ENCODE data around the gene GNAL.

Gene GNAL

DNA sequence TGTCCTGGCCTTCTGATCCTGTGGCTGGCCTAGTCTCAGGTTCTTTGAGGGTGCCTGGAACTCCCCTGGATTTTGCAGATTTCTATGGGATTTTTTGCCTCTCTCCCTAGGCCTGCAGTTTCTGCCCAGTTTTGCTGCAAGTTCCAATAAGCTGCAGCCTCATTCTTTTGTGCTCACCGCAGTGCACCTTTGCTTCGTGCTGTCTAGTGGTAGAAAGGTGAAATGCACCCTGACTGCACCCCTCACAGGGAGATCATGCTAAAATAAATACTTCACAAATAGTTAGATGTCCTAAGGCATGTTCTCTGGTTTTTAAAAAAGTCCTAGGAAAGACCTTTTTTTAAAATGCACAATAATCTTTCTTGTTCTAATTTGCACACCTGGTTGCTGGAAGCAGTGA, 72.5 kb downstream of the GNAL start:
- DNase-seq (ENCODE audit: low read depth in 2 of 2), result no peak

- no peak for DNase-seq (ENCODE audit: low read depth in 2 of 2)
Observed at GRCh38 chr18:11762429-11762828, 73.4 kb downstream of the GNAL start.

DNA sequence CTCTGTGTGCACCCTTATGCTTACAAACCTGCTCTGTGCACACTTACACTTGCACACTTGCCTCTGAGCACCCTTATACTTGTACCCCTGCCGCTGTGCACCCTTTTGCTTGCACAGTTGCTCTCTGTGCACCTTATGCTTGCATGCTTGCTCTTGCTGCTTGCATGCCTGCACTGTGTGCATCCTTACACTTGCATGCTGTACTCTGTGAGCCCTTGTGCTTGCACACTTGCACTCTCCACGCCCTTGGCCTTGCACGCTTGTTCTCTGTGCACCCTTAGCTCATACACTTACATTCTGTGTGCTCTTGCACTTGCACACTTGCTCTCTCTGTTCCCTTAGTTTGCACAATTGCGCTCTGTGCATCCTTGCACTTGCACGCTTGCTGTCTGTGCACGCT, 78.3 kb downstream of the GNAL start:
- no peak for DNase-seq (ENCODE audit: low read depth in 2 of 2)

DNA sequence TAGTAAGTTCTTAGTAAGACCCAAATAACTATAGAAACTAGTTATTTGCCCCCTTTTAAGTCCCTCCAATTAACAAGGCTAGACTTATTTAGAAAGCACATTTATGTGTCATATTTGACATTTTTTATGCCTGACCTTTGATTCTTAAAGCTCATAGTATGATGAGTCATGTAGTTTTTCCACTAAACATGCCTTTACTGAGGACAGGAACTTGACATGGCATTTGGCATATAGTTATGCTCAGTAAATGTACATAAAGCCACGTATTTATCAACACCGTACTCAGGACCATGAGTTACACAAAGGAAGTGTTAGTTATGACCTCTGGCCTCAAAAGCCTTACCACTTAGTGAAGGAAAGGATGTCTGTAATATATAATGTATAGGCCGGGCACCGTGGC, 78.9 kb downstream of the GNAL start:
- DNase-seq (ENCODE audit: low read depth in 2 of 2), result no peak

DNA sequence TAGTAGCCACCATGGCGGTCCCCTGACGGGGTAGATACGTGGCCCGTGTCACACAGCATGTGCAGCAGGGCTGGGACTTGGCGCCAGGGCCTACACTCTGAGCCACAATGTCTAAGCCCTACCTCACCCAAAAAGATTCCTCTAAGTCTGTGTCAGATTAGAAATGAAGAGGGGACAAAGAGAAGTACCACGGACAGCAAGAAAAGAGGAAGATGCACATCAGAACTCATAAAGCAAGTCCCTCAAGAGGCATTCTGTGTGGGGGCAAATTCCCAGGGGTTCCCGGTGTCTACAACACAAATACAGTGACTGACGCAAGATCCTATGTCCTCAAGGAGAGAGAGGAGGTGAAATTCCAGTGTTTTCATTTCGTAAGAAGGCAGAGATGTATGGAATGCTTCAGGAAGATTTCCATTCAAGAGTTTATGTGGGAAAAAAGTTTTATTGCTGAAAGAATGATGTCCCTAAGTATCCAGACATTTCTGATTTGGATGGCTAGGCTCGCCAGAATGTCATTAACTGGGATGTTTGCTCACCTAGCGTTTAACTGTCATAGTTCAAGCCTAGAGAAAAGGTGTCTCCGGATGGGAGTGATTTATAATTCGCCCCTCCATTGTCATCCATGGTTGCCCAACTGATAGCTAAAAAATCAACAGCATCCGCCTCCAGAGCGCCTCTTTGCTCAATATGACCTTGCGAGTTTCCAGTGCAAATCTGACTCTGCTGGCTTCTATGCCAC, 86.5 kb downstream of the GNAL start:
- no peak for DNase-seq (ENCODE audit: low read depth in 2 of 2)

DNA sequence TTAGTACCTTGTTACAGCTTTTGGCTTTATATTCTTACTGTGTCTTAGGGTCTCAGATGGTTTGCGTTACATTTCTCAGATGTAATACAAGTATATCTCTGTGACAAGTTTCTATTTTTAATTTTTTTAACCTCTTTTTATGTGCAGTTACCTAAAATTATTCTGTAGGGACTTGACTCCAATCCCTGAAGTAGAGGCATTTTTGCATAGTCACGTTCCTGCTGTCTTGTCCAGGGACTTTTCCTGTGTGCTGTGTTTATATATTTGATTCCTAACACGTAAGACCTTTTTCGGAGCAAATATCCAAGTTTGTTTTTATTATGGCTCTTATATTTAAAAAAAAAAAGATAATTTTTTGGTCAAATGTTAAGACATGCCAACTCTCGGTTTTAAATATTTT, 91.0 kb downstream of the GNAL start:
- DNase-seq (ENCODE audit: low read depth in 2 of 2), result no peak

GRCh38 chr18:11783716-11784331, 94.8 kb downstream of the GNAL start:
- no peak for DNase-seq (ENCODE audit: low read depth in 2 of 2)

- DNase-seq (ENCODE audit: low read depth in 2 of 2), result no peak
Observed at GRCh38 chr18:11784674-11785304, 95.7 kb downstream of the GNAL start.

GRCh38 chr18:11785444-11786055, 96.5 kb downstream of the GNAL start:
- DNase-seq (ENCODE audit: low read depth in 2 of 2), result no peak

DNA sequence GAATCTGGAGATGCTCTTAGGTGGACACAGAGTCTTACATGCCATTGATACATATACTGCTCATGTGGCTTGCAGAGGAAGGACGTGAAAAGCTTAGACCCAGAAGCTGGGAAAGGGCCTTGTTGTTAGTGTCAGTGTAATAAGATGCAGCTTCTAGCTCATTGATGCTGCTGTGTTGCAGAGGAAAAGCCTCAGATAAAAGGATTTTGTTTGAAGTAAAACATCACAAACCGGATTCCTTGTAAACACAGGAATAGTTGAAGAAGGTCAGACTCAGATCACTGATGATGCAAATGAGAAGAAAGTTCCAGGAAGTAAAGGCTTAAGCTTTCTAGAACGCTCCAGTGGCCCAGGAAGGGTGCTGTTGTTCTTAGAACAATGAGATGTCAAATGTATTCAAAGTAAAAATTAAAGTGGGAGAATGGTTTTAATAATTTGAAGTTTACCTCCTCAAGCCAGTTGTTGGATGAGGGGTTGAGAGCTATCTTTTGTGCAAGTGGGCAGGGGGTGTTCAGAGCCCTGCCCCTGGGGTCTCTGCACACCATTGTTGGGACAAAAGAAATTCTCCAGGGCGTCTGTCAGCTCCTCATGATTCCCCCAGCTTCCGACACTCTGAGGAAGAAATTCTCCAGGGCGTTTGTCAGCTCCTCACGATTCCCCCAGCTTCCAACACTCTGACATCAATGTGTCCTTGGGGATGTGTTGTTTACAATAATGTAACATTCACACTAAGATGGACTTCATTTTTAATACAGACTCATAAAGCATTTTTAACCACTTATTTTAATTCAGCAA, 100.8 kb downstream of the GNAL start:
- no peak for DNase-seq (ENCODE audit: low read depth in 2 of 2)

GRCh38 chr18:11791131-11791530, 102.1 kb downstream of the GNAL start:
- DNase-seq (ENCODE audit: low read depth in 2 of 2), result no peak

GRCh38 chr18:11792632-11793031, 103.6 kb downstream of the GNAL start:
- DNase-seq (ENCODE audit: low read depth in 2 of 2), result no peak

DNA sequence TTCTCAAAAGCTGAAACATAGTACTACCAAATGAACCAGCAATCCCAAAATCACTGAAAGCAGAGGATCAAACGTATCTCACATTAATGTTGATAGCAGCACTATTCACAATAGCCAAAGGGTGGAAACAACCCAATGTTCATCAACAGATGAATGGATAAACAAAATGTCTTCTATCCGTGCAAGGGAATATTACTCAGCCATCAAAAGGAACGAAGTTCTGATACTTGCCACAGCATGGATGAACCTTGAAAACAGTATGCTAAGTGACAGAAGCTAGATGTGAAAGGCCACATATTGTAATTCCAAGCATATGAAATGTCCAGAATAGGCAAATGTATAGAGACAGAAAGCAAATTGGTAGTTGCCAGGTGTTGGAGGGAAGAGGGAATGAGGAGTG, 105.1 kb downstream of the GNAL start:
- no peak for DNase-seq (ENCODE audit: low read depth in 2 of 2)

DNA sequence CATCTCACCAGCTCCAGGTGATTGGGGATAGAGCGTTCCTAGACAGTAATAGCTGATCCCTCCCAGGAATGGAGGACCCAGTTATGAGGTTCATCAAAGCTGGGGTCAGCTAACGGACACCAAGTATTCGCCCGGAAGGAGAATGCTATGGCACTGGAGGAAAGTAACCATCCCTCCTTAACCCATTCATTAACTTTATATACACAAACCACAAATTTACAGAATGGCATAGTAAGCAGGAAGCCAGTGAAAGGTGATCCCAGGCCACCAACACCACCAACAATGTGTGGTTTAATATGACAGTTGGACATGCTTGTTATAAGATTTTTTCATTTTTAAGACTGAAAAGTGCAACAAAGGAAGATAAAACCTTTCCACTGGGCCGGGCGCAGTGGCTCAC, 106.9 kb downstream of the GNAL start:
- DNase-seq (ENCODE audit: low read depth in 2 of 2), result no peak

- DNase-seq (ENCODE audit: low read depth in 2 of 2), result no peak
Observed at GRCh38 chr18:11798271-11798670, 109.2 kb downstream of the GNAL start.

DNA sequence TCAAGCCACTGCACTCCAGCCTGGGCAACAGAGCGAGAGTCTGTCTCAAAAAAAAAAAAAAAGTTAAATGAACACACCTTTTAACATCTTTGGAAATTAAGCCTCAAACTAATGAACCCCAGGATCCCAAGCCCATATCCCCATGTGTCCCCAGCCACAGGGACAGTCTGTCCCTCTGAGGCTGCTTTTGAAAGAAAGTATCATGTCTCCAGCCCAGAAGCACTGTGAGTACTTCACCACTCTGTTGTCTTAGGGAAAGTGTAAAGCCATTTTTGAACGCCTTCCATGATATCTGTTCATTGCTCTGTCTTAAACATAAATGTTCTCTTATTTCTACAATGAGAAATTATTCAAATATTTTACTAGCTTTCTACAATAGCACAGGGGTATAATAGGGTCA, 110.0 kb downstream of the GNAL start:
- DNase-seq (ENCODE audit: low read depth in 2 of 2), result no peak

- no peak for DNase-seq (ENCODE audit: low read depth in 2 of 2)
Observed at GRCh38 chr18:11800566-11801334, 111.7 kb downstream of the GNAL start.

DNA sequence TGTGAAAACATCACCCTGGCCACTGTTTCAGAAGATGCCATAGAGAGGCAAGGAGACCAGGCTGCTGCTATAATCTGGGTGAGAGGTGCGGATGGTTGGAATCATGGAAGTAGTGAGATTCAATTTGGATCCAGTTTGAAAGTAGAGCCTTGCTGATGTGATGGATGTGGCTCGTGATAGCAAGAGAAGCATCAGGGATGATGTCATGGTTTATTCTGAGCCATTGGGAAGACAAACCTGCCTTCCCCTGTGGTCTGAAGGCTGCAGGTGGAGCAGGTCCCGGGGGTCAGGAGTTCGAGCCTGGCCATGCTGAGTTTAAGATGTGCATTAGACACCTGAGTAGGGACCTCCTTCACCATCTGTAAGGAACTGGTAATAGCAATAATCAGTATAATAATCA, 112.5 kb downstream of the GNAL start:
- no peak for DNase-seq (ENCODE audit: low read depth in 2 of 2)

DNA sequence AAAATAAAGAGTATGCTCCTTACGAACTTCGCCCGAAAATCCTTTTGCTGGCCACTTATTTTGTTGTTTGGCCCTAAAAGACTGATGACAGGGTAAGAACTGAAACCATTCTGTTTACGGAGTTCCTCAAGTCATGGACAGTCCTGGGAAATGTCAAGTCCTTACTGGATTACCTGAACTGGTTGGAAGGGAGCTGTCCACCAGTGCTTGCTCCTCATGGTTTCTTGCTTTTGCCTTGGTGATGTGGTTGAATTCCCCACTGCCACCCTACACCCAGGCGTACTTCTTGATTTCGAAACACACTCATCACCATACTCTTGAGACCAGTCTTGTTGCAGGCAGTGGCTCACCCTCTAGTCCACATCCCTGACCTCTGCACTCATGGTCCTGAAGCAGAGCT, 113.1 kb downstream of the GNAL start:
- DNase-seq (ENCODE audit: low read depth in 2 of 2), result no peak

GRCh38 chr18:11802586-11802985, 113.5 kb downstream of the GNAL start:
- DNase-seq (ENCODE audit: low read depth in 2 of 2), result no peak

- no peak for DNase-seq (ENCODE audit: low read depth in 2 of 2)
Observed at GRCh38 chr18:11807233-11807632, 118.2 kb downstream of the GNAL start.

All from stimulated activated CD8-positive, alpha-beta memory T cell treated with anti-CD3 and anti-CD28 coated beads, Interleukin-2, amount 100 ng/mL, for 1 hour (primary cell).